ENCODE data around the gene BCL11B.
A peak's percentile ranks its signal among the peaks of the same experiment; 100 is the strongest.

BCL11B gene

GRCh38 chr14:99129998-99130397 is 142.0 kb downstream of the BCL11B start:
- no peak for DNase-seq

GRCh38 chr14:99129211-99129696 is 142.7 kb downstream of the BCL11B start:
- DNase-seq = no peak

- no peak for DNase-seq
These were observed 143.8 kb downstream of the BCL11B start for GRCh38 chr14:99128185-99128584.

- no peak for DNase-seq
These were observed 144.3 kb downstream of the BCL11B start for GRCh38 chr14:99127651-99128167.

- DNase-seq = no peak
These were observed 146.2 kb downstream of the BCL11B start for GRCh38 chr14:99125616-99126431.

DNA sequence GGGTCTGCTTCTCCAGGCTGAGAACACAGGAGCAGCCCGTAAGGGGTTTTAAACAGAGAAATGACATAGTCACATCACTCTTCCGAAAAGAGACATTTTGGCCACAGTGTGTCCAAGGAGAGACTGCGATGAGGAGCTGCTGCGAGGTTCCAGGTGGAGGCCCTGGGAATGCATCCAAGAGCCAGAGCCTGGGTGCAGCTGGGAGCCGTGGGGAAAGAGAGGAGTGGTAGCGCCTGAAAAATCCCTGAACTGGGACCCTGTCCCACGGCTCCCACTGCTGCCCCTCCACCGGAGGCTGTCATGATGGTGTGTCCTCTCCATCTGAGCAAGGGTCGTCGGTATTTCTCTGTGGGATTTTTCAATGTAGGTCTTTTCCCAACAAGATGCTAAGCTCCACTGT is 146.9 kb downstream of the BCL11B start:
- DNase-seq = no peak

GRCh38 chr14:99124482-99125105 is 147.4 kb downstream of the BCL11B start:
- DNase-seq = no peak

DNA sequence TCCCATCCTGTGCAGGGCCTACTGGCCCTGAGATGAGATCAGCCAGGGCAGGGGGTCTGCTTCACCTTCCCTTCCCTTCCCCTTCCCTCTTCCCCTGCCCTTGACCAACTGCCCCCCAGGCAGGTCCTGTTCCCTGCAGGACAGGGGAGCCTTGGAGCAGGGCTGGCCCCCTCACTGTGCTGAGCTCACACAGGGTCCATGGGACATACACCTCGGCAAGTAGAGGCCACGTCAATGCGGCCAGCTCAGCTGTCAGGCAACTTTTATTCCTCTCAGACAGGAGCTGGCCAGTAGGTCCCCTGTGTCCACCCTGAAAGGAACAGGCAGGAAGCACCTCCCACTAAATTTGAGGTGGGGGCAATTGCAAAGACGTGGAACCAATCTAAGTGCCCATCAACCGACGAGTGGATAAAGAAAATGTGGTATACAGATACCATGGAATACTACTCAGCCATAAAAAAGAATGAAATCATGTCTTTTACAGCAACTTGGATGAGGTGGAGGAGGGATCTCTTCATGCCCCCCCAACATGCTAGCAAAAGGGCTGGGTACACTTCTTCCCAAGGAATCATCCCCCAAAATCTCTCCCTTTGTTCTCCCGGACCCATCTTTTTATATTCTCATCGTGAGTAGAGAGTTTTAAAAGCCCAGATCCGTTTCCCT is 148.7 kb downstream of the BCL11B start:
- DNase-seq = no peak

GRCh38 chr14:99122521-99123125 is 149.4 kb downstream of the BCL11B start:
- no peak for DNase-seq

- no peak for DNase-seq
These were observed 150.6 kb downstream of the BCL11B start for GRCh38 chr14:99121319-99121875.

DNA sequence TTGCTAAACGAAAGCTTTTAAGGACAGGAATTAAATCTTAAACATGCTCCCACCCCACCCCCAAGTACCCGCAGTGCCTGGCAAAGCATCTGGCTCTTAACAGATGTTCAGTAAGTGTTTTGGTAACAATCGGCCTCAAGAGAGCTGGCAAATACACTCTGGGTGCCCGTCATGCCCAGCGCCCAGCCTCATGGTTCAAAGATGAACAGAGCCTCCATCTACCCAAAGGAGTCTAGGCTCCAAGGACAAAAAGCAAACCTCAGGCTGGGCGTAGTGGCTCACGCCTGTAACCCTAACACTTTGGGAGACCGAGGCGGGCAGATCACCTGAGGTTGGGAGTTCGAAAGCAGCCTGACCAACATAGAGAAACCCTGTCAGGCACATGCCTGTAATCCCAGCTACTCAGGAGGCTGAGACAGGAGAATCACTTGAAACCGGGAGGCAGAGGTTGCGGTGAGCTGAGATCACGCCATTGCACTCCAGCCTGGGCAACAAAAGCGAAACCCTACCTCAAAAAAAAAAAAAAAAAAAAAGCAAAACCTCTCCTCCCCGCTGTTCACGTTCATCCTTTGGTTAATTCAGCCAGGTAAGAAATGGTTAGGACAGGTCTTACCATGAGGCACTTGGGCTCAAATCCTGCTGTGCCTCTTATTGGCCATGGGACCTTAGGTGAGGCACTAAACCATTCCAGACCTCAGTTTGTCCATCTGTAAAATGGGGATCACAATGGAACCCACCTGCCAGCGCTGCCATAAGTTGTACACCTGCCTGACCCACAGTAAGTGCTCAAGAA is 151.3 kb downstream of the BCL11B start:
- peak; percentile 49 for DNase-seq

DNA sequence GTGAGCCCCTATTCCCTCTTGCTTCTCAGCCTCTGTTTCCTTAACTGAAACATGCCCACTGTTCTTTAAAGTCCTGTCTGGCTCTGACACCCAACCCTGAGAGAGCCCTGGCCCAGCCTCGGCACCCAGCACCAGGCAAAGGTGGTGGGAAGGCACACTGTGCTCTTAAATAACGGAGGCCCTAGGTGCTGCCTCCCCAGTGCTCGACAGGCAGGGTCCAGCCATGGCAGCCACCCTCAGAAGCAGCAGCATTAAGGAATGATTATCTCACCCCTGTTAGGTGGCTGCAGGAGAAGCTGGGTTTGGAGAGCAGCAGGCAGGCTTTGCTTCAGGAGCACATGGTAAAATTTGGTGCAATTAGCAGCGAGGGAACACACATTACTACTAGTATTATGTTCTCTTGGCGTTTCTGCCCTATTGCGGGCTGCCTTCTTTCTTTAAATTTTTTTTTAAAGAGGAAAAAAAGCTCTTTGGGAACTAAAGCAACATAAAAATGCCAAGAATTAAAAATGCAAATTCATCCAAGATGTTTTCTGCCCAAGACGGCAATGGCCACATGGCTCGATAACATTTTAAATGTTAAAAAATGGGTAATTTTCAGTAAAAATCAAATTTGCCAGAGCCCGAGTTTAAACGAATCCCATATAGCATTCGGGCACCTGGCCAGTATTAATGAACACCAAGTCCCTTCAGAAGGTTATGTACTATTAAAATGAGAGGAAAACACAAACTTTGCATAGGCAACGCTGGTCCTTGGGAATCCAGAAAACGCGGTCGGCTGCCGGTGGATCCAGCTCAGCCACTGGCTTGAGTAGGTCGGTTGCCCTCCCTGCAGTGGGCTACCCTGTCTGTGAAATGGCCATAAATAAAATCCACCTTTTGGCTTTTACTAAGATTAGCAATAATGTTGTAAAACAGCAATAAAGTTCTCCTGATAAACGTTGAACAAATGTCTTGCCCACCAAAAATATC is 152.2 kb downstream of the BCL11B start:
- DNase-seq = peak; percentile 35
